GM12864 (cell line): ENCODE results near the gene DUSP5.

Experiments
- DNase-seq: peaks from one replicate; pipeline ENCODE4 v3.0.0-alpha.2; 2011; ENCODE audit warnings: low read depth
- H3K4me3 ChIP-seq: 2 replicates; pipeline ENCODE4 v1.5.1; 2011; ENCODE audit warnings: mild to moderate bottlenecking, low read depth, low read length, control low read depth
- TF ChIP-seq, protein P1 (sequence below): IDR thresholded peaks from 2 replicates; pipeline ENCODE4 v1.5.1; 2011; ENCODE audit warnings: low read depth, mild to moderate bottlenecking, moderate library complexity, low read length, control low read depth, inconsistent platforms; ENCODE audit errors: missing control alignments

The DUSP5 gene

DNA sequence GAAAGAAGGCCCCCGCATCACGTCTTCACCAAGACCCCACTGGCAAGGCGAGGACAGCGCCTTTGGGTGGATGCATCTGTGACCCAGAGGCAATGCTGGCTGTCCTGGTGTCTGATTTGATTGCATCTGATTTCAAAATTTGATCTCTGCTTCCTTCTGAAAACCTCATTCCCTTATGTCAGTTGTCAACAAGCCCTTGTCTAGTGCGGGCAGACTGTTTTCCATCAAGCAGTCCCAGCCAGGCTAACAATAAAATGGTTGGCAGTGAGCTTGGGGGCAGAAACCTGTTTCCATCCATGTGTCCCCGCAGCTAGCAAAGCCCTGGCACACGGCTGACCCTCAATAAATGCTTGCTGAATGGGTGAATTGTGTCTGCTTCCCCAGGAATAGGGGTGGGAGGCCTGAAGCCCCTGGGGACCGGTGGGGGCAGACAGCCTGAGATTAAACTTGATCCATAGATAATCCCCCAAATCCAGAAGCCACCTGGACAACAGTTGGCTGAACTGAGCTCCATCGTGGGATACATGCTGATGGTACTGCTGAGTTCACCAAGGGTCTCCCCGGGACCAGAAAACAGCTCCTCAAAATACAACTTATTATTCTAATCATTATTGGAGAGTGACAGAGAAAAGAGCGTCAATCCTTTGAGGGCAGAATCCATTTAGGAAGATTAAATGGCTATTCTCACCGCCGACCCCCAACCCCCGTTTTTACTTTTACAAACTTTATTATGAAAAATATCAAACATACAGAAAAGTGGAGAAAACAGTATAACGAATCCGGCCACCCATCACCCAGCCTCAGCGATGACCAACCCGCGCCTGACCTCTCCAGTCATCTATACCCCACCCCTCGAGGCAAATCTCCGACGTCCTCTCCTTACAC lies 912 bp upstream of the DUSP5 start:
- TF ChIP-seq, protein P1, sequence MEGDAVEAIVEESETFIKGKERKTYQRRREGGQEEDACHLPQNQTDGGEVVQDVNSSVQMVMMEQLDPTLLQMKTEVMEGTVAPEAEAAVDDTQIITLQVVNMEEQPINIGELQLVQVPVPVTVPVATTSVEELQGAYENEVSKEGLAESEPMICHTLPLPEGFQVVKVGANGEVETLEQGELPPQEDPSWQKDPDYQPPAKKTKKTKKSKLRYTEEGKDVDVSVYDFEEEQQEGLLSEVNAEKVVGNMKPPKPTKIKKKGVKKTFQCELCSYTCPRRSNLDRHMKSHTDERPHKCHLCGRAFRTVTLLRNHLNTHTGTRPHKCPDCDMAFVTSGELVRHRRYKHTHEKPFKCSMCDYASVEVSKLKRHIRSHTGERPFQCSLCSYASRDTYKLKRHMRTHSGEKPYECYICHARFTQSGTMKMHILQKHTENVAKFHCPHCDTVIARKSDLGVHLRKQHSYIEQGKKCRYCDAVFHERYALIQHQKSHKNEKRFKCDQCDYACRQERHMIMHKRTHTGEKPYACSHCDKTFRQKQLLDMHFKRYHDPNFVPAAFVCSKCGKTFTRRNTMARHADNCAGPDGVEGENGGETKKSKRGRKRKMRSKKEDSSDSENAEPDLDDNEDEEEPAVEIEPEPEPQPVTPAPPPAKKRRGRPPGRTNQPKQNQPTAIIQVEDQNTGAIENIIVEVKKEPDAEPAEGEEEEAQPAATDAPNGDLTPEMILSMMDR = no peak
- H3K4me3 ChIP-seq = peak overlapping the region; percentile 89
- DNase-seq = no peak

DNA sequence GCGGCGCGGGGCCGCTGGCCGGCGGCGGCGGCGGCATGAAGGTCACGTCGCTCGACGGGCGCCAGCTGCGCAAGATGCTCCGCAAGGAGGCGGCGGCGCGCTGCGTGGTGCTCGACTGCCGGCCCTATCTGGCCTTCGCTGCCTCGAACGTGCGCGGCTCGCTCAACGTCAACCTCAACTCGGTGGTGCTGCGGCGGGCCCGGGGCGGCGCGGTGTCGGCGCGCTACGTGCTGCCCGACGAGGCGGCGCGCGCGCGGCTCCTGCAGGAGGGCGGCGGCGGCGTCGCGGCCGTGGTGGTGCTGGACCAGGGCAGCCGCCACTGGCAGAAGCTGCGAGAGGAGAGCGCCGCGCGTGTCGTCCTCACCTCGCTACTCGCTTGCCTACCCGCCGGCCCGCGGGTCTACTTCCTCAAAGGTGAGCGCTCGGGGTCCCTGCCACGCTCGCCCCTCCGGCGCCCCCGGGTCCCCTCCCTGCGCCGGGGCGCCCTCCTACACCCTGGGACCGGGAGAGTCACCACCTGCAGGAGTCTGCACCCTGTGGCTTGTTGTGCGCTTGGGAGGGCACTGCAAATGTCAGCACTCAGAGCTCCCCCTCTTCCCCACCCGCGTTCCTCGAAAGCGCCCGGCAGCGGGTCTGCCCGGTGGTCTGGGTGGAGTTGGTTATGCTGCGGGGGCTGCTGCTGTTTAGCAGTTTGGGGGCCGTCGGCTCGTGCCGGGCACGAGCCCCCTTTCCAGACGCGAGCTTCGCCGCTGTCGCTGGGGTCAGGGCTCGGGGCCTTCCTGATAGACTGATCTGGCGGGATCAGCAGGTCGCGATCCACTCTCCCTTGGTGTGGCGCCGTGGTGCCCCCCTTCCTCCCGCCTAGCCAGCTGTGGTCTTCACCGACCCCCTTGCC lies 627 bp downstream of the DUSP5 start:
- DNase-seq = no peak

DNA sequence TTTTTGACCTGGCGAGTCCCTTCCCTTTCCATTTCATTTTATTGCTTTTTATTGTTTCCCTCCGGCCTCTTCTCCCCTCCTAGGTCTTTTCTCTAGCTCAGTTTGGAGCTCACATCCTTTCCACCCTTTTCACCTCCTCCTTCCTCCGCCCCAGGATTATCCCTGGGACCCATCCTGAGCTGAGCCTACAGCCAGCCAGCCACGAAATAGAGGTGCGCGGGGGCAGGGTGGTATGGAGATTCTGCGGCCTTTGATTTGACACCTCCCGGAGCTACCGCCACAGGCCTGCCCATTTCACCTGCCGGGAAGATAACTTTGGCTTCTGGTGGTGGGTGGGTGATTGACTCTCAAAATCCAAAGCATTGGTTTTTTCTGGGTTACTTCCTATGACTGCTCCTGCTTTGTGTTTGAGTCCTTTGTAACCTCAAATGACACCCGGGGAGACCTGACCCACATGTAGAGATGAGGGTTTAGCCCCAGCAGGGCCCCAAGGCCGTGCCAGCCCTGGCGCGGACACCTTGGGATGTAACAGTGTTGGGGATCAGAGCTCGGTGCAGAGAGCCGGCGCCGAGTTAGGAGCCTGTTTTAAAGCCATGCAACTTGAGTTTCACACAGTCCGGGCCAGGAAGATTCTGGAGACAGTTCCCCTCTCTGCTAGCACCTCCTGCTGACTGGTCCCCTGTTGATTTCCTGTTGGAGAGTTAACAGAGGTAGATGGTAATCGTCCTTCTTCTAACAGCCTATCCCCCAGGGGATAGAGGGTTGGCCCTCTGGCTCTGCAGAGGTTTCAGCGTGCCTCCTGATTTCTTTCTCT lies 1.5 kb downstream of the DUSP5 start:
- DNase-seq = no peak
- H3K4me3 ChIP-seq = peak overlapping the region; percentile 89
- TF ChIP-seq, protein P1 = peak; percentile 43

More for the DNA sequence above, 627 bp downstream of the DUSP5 start:
- TF ChIP-seq, protein P1 = no peak
- peak overlapping the region; percentile 89 for H3K4me3 ChIP-seq

DNA sequence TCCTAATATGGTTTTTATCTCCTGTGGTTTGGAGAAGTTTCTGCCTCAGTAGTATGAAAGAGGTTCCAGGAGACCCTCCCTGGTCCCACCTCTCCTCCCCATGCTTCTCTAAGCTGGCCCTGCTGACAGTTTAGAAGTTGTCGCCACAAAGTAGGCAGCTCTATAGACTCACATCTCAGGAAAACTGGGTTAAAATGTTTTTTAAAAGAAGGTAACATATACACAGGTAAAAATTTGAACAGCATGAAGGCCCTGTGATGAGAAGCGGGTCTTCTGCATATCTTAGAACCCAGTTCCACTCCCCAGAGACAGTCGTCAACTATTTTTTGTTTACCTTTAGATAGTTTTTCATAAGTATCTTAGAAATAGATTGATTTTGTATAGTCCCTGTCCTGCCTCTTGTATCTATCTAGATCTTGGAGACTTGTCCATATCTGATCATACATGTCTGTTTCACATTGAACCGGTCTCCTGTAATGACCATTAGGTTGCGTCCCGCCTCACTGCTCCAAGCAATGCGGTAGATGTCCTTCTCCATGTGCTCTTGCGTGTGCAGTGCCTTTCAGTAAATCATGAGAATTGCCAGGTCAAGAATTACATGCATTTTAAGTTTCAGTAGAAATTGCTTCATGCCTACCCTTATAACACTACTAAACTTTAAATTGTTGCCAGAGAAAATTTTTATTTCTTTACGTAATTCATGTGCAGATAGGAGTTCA lies 2.2 kb downstream of the DUSP5 start:
- peak overlapping the region; percentile 89 for H3K4me3 ChIP-seq
- no peak for DNase-seq
- TF ChIP-seq, protein P1 = no peak

DNA sequence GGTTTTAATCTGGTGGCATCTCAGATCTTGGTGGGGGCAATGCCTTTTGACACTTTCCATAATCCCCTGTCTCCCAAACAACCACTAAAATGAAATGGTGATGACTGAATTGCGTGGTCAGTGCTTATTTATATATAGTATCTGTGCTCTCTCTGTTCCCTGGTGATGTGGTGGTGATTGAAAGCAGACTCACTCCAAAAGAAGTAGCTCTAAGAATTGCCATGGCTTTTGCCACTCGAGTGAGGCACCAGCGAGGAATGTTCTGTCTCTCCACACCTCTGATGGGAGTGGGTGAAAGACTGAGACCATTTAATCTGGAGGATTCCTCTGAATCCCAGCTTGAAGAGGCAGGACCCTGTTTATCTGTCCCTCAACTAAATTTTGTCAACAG lies 2.8 kb downstream of the DUSP5 start:
- H3K4me3 ChIP-seq = peak overlapping the region; percentile 89
- no peak for DNase-seq
- TF ChIP-seq, protein P1 = no peak
